H7 (cell line): ENCODE data around the gene HNRNPUL2. TPM values are rescaled to one million over a fixed set of nuclear protein-coding genes. Genes with fewer than 3 reads are reported as not detected.
A peak's percentile ranks its signal among the peaks of the same experiment; 100 is the strongest.
"Not testable (repeated sequence)": the region's sequence is repeated elsewhere in the genome, so short reads cannot be mapped to it uniquely, and the experiment has no call there.

Source experiments
- DNase-seq: peaks from one replicate; pipeline ENCODE4 v3.0.0; 2012
- H3K27me3 ChIP-seq: 2 replicates; pipeline ENCODE4 v1.6.0; 2011; ENCODE audit warnings: mild to moderate bottlenecking, low read length; ENCODE audit not compliant: control insufficient read depth, insufficient read depth
- H3K36me3 ChIP-seq: replicated peaks from 2 replicates; pipeline ENCODE4 v1.5.1; 2011; ENCODE audit warnings: low read length; ENCODE audit not compliant: control insufficient read depth, insufficient read depth
- H3K4me3 ChIP-seq: 2 replicates; pipeline ENCODE4 v1.5.1; 2011; ENCODE audit warnings: low read depth, mild to moderate bottlenecking, control low read depth, low read length, moderate library complexity; ENCODE audit not compliant: insufficient read depth
- total RNA-seq: library from RNA; depleted of rRNA; stranded (reverse); fragments of >200 nt; shearing (Covaris generic); gene quantifications from 2 replicates; pipeline ENCODE4 v1.2.3, GENCODE V29; 2014

The HNRNPUL2 gene
- total RNA-seq, 1 experiment from 2014 or later, result 7.3 TPM

DNA sequence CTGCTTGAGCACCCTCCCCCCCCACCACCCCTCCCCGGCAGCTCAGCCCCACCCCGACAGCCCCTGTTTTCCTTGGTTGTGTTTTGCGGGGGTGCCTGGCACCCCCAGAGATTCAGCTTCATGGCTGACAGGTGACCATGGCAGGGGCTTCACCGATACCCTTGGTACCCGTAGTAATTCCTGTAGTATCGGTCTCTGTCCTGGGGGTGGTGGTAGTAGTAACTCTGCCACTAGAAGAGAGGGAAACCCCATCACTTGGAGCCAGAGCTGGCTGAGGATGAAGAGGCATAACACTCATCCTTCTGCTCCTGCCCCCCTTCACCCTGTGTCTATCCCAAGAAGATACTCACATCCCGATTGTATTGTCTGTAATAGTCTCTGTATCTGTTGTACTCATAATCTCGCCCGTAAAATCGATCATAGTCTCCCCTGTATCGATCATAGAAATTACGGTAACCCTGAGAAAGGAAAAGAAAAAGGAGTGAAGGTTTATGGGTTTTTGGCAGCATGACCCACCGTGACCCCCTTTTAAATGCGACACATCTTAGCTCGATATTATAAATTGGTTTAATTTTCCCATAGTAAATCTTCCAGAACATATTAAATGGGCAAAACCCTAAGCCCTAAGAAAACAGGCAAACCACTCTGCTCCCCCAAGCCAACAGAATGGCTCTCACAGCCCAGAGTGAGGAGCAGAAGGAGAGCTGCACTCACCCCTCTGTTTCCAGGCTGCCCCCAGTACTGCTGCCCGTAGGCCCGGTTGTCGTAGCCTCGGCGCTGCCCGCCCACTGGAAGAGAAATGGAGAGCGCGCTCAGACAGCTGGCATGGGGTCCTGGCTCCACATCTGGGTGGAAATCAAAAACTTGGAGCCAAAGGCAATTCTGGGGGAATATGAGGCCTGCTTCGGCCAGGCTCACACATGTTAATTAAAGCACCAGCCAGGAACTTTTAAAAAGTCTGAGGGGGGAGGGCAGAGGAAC, 11.8 kb downstream of the HNRNPUL2 start:
- no peak overlapping the region for H3K4me3 ChIP-seq
- H3K36me3 ChIP-seq, result peaks cover 60% of the 10 kb centered on the region
- H3K27me3 ChIP-seq, result no peaks in the 10 kb centered on the region
- peak; percentile 70 for DNase-seq

DNA sequence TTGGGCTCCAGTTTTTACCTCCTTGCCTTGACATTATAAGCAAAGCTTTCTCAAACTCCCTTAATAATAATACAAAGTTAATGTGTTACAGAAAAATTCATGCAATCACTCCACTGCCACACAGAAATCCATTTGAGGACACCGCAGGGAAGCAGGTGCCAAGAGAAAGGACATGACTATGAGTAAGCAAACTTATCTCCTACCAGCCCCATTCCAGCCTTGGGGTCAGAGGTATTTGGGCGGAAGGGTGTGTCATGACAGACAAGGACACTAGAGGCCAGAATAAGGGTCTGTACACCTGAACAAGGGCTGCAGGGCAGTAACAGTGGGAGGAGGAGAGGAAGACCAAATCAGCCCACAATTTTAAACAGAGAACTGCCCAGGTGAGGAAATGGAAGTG, 13.9 kb downstream of the HNRNPUL2 start:
- peaks cover 44% of the 10 kb centered on the region for H3K36me3 ChIP-seq
- no peak overlapping the region for H3K4me3 ChIP-seq
- peak; percentile 26 for DNase-seq
- H3K27me3 ChIP-seq, result no peaks in the 10 kb centered on the region

DNA sequence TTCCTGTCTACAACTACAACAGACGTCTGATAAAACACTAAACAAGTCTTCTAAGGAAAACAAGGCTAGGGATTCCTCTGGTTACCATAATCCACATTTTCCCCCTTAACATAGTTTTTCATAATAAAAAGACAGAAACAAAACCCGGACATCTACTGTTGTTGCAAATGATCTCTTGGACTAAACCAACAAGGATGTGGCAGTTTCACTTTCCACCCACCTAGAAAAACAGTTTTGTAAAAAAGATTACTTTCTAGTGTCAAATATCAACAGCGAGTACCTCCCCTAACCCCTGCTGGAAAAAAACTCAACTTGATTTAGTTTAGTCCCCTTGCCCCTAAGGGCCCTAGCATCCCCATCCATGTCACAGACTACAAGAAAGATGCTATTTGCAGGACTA, 14.4 kb downstream of the HNRNPUL2 start:
- H3K36me3 ChIP-seq, result peaks cover 43% of the 10 kb centered on the region

DNA sequence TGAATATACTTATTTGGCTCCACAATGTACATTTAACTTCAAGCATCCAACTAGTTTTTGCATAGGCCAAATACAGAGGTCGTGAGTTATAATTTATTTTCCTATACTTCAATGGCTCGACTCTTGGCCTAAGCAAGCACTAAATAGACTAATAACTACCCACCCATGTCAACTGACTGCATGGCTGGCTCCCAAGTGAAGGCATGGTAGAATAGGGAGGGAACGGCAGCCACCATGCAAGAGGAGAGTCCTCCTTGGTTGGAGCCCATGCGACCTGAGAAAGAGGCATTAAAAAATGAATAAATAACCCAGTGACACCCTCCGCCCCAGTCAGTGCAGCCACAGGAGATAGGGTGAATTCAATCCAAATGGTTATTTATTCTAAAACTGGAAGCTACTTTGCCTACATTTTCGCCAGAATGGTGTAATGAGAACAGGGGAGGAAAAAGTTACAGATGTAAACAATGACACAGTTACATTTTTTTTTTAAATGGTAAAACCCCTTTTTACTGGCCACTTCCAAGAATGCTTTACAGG, 14.9 kb downstream of the HNRNPUL2 start:
- no peak for DNase-seq
- H3K27me3 ChIP-seq, result no peaks in the 10 kb centered on the region
- peaks cover 39% of the 10 kb centered on the region for H3K36me3 ChIP-seq
- H3K4me3 ChIP-seq, result no peak overlapping the region

More for the DNA sequence above, 14.4 kb downstream of the HNRNPUL2 start:
- H3K4me3 ChIP-seq, result no peak overlapping the region
- no peak for DNase-seq
- H3K27me3 ChIP-seq, result no peaks in the 10 kb centered on the region

DNA sequence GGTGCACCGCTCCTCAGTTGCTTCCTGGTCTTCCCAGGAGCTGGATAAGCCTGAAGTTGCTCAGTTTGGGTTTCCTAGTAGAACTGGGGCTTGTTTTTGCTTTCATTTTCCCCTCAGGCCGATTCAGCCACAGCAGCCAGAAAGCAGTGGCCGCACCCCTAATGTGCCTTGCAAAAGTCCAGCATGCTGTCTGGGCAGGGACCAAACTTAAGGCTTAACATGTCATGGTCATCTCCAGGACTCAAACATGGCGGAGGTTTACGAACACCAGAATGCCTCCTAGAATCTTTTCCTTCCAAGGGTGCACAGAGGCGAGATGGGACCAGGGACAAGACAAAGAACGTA, 17.3 kb downstream of the HNRNPUL2 start:
- Histone ChIP-seq H3K27me3 (no peaks in the 10 kb centered on the region), H3K36me3 (peaks cover 20% of the 10 kb centered on the region), H3K4me3 (peak overlapping the region; percentile 65)
- DNase-seq, result no peak

DNA sequence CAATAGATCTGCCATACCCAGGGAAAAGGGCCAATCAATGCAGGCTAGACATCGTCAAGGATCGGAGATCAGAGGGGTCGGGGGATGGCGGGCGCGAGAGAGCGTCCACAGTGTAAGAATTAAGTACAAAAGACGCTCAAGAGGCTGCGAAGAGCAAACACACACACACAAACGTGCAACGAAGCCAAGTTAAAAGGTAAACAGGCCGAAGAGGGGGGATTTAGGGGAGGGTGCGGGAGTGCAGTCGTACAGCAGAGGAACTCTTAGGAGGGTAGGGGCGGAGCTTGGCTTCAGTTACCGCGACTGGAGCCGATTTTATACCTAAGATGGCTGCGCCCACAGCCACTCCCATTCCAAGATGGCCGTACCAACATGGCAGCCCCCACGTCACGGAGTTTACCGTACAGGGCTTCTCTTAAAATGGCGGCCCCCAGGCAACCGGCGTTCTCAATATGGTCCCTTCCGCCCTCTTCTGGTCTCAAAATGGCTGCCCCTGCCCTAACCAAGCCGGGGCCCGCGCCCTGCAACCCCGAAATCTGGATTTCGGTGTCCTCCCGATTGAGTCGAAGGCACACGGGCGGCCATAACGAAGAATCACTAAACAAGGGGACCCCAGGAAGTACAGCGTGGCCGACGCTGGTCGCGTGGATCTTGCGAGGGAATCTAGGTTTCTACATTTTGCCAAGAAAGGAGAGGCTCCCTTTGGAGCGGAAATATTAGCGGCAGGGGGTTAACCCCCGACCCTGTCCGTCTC, 17.8 kb downstream of the HNRNPUL2 start:
- no peaks in the 10 kb centered on the region for H3K27me3 ChIP-seq
- H3K4me3 ChIP-seq, result peak overlapping the region; percentile 65
- peaks cover 16% of the 10 kb centered on the region for H3K36me3 ChIP-seq
- DNase-seq, result peak; percentile 92

DNA sequence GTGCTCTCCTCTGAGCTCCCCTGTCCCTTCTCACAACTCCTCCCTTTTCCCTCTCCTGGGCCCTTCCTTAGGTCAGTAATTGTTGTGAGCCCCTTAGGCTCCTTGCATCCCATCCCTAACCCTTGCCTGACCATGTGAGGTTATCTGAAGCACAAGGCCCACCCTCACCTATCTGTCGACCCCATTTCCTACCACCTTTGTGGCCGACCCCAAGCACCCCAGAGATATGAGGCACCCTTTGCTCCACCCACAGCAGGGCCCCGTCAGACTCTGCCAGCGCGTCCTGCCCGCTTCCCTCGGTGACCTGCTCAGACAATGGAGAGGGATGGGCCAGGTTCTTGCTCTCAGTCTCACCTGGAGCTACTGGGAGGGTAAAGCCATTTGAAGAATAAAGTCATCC, 18.5 kb downstream of the HNRNPUL2 start:
- peak; percentile 36 for DNase-seq
- H3K4me3 ChIP-seq, result peak overlapping the region; percentile 65
- no peaks in the 10 kb centered on the region for H3K27me3 ChIP-seq
- peaks cover 12% of the 10 kb centered on the region for H3K36me3 ChIP-seq

DNA sequence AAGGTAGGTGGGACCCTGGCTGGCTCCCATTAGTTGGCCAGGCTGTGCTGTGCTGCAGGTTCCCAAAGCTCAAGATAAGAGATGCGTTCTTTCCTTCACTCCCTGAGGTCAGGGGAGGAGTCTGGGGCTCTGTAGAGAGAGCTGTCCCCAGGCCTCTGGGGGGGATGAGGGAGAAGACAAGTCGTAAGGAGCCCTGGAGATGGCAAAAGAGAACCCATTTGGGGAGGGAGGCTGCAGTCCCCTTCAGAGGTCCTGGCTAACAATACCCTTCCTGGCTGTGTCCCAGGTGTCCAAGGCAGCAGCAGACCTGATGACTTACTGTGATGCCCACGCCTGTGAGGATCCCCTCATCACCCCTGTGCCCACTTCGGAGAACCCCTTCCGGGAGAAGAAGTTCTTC, 18.9 kb downstream of the HNRNPUL2 start:
- DNase-seq, result peak; percentile 16
- Histone ChIP-seq H3K36me3 (peaks cover 8% of the 10 kb centered on the region), H3K27me3 (no peaks in the 10 kb centered on the region), H3K4me3 (peak overlapping the region; percentile 65)

DNA sequence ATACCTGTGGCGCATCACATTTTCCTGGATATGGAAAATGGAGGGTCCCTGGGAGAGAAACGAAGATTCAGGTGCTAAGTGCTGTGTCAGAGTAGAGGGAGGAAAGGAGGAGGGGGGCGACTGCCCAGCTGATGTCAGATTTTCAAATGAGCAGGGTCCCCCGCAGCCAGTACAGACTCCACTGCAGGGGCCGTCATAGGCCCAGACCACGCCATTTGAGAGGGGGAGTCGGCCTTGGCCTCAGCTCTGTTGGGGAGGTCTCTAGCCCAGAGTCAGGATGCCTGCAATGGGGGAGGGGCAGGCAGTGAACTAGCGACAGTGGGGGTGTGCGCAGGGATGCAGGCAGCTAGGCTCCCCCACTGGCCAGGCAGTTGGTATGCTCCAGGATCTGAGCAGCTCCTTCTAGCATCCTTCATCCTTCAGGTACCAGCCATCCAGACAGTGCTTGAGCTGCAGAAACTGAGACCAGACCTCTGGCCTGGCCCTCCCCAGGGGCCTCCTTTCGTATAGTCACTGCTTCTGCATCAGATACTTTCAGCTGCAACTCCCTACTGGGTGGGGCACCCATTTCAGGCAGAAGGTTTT, 19.9 kb downstream of the HNRNPUL2 start, which contains the start of the genes BSCL2 and GNG3:
BSCL2 (minus strand) TSS at position 148 of the 585 bp plus-strand sequence. CDS start 229 bp downstream, outside the sequence.
GNG3 (plus strand) TSS at position 400 of the 585 bp plus-strand sequence. CDS start 620 bp downstream, outside the sequence.
- Histone ChIP-seq H3K4me3 (peak within 1 kb of the TSS; percentile 65), H3K27me3 (no peaks in the 10 kb centered on the region), H3K36me3 (peaks cover 4% of the 10 kb centered on the region)
- peak; percentile 92 for DNase-seq

DNA sequence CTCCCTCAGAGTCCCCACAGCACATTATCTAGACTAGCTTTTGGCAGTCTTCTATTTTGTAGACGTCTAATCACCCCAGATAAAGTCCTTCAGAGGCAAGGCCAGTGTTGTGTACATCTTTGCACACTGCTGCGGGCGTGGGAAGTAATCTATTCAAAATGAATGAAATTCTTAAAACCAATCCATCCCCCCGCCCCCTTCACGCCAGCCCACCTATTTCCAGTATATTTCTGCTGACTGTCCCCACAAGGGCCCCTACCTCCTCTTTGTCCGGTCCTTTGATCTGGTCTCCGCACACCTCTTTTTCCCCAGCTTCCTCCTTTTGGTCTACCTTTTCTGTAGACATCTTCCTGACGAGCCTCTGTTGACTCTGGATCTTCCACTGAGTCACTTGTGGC, 20.4 kb downstream of the HNRNPUL2 start:
- H3K4me3 ChIP-seq, result peak overlapping the region; percentile 62
- peaks cover 1% of the 10 kb centered on the region; the same call in 1 of the 2 replicates for H3K36me3 ChIP-seq
- no peak for DNase-seq
- H3K27me3 ChIP-seq, result no peaks in the 10 kb centered on the region

DNA sequence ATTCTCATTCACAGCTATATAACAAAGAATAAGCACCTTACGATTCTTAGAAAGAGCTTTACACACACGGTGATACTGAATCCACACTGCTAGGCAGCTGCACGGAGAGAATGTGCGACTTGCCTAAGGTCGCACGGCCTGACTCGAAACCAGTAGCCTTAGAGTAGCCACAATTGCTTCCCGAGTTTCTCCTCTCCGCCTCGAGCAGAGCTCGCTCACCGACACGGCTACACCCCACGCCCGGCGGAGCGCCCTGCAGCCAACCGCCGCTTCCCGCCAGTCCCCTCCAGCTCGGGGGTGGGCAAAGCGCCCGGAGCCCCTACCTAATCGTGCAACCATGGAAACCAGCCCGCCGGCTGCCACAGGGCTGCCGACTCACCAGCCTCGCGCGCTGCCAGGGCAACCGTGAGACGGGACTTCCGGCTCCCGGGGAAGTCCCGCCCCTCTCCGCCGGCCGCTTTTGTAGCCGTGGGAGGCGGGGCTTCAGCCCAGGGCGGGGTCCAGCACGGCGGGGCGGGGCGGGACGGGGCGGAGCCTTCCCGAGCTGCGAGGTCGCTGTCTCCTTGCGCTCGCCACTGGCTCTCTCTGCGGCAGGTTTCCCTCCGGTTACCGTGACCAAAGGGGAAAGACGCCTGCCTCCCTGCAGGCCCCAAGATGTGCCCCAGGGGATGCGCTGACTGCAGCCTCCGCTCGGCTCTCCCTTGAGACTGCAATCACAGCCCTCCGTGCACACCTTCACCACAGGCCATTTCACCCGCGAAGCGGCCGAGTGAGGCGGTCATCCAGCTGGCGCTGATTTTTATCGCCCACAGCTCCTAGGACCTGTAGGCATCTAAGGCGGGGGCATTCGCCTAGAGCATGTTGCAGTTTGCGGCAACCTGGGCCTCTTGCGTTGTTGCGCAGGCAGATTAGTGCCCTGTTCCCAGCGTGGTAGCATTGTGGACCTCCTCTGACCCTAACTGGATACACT, 21.1 kb downstream of the HNRNPUL2 start:
- H3K27me3 ChIP-seq, result no peaks in the 10 kb centered on the region
- no peaks in the 10 kb centered on the region; the same call in 1 of the 2 replicates for H3K36me3 ChIP-seq
- H3K4me3 ChIP-seq, result peak overlapping the region; percentile 62
- DNase-seq, result peak; percentile 99

DNA sequence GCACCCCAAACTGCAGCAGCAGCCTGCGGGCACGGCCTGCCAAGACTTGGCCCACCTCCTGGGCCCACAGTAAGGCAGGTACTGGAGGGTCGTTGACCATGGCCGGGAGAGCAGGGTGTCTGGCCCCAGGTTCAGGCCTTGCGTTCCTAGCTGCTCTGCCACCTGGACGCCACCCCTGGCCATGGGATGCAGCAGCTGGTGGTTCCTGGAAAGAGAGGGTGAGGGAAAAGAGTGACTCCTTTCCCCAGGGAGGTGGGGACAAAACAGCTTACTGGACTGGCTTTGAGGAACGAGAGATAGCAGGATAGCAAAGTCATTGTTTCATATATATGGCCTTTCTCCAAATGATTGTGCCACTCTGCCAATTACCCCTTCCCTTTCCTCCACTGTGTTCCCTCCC, 21.8 kb downstream of the HNRNPUL2 start:
- no peaks in the 10 kb centered on the region for H3K27me3 ChIP-seq
- peak; percentile 70 for DNase-seq
- no peaks in the 10 kb centered on the region; the same call in 1 of the 2 replicates for H3K36me3 ChIP-seq

DNA sequence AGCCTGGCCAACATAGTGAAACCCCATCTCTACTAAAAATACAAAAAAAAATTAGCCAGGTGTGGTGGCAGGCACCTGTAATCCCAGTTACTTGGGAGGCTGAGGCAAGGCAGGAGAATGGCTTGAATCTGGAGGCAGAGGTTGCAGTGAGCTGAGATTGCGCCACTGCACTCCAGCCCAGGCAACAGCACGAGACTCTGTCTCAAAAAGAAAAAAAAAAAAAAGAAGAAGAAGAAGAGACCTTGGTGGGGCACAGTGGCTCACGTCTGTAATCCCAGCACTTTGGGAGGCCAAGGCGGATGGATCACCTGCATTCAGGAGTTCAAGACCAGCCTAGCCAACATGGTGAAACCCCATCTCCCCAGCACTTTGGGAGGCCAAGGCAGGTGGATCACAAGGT, 23.3 kb downstream of the HNRNPUL2 start:
- H3K4me3 ChIP-seq, H3K27me3 ChIP-seq, H3K36me3 ChIP-seq, DNase-seq: not testable (repeated sequence)

More for the DNA sequence above, 21.8 kb downstream of the HNRNPUL2 start:
- H3K4me3 ChIP-seq, result peak overlapping the region; percentile 61
